Measurements from ENCODE around the gene CA10. TPM values are rescaled to one million over a fixed set of nuclear protein-coding genes. Genes with fewer than 3 reads are reported as not detected.

Gene CA10
- total RNA-seq, 1 donor: not detected

DNA sequence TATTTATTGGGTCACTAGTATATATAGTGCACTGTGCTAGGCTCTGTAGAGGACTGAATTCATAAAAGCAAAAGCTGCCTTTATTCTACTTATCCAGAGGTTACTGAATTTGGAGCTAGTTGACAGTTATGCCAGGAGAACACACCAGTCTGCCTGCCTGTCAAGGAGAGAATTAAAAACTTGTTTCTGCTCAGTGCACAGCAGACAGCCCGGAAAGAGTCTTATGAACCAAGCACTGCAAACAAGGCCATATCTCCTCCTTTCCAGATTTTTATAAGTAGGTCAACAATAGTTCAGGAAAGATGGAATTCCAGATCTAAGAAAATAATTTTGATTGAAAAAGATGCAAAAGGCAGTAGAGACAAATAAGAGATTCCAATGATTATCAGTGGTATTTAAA is 267.8 kb downstream of the CA10 start:
- DNase-seq (ENCODE audit: low read depth in 2 of 3, low spot score in 2 of 3): no peak

DNA sequence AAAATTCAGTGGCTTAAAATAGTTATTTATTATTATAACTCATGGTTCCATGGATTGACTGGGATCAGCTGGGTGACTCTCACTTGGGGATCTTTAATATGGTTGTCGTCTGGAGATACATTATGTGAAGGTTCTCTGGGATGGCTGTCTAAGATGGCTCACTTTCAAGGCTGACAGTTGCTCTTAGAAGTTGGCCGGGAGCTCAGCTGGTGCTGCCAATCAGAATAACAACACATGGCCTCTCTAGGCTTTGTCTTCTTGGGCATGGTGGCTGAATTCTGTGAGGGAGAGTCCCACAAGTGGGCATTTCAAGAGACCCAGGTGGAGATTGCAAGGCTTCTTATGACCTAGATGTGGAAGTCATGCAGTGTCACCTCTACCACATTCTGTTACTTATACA is 269.7 kb downstream of the CA10 start:
- no peak for DNase-seq (ENCODE audit: low read depth in 2 of 3, low spot score in 2 of 3)

DNA sequence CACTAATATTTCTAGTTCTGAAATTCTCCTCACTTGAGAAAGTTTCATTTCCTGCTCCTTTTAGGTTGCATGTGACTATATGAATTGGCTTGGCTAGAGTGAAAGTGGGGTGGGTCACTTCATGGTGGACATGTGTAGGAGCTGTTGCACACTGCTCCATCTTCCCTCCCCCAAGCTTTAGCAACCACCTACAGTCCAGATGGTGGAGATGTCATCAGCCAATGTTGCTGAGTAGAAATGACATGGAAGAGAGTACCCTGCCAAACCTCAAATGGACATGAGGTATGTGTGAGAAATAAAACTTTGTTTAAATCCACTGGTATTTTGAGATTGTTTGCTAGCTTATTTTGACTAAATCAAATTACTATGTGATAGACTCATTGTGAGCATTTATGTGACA is 281.5 kb downstream of the CA10 start:
- DNase-seq (ENCODE audit: low read depth in 2 of 3, low spot score in 2 of 3): no peak

DNA sequence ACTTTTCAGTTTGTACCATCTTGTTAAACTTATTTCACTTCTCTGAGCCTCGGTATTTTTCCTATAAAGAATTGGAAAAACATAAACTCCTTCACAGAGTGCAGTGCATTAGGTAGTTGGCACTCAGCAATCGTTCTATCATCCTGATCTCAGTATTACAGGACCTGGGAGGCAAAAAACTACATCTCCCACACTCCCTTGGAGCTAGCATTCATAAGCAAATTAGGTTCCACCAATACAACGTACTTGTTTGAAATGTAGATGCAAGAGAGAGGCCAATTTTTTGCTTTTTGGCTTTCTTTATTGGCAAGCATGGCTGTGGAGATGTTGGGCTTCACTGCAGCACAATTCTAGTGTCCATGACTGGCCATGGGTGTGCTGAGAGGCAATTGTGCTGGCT is 285.2 kb downstream of the CA10 start:
- no peak for DNase-seq (ENCODE audit: low read depth in 2 of 3, low spot score in 2 of 3)

DNA sequence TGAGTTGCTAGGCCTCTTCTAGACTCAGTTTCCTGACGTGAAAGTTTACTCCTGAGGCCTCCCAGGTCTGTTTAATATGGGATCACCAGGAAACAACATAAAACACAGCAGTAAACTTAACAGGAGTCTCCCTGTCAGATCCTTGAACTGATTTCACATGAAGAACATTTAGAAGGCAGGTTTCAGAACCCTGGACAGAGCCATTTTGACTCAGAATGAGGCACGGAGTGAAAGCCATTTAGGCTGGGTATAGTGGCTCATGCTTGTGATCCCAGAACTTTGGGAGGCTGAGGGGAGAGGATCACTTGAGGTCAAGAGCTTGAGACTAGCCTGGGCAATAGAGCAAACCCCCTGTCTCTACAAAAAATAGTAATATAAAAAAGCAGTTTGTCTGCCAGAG is 289.1 kb downstream of the CA10 start:
- DNase-seq (ENCODE audit: low read depth in 2 of 3, low spot score in 2 of 3): peak in 2 of 3 donors; percentile 0 to 29

DNA sequence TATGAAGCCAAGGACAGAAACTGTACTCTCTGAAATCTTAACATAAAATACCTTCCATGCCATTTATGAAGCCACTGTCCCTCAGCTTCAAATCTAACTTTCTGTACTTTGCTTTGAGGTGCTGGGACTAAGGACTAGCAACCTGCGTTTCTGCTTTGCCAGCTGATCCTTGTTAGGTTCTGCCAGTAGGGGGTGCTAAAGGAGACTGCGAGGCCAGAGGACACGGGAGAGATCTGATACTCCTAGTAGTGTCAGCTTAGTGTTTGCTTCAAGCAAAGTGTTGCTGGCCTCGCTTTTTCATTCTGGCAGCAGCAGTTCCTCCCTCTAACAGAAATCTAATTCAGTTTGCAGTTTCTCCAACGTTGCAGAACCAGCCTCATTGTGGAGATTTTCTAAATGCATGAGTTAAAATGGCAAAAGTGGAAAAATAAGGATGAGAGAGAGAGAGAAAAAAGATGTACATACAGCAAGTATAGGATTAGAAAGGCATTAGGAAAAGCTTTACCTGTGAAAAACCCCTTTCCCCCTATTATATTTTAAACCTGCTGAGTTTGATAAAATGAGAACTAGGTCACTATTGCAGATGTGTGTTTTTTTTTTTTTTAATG is 297.5 kb downstream of the CA10 start:
- DNase-seq (ENCODE audit: low read depth in 2 of 3, low spot score in 2 of 3): peak in 2 of 3 donors; percentile 2 to 6

DNA sequence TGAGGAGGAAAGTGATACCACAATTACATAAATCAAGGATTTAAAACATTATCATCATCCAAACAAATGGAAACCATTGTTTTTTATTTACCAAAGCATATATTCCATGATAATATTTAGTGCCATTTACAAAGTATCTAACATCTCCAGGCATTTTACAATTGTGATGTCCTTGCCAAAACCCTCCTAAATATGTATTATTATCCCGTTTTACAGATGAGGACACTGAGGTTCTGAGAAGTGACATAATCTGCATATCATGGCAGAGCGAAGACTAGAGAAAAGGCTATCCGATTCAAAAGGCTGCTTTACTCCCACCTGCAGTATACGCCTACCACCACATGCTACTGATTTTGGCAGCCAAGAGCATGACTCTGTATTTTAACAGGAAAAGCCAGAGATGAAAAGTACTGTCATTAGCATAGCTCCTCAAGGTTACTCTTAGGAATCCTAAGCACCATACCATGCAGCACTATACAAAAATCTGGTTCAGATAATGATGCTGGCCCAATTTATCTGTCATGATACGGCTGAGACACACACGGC is 301.4 kb downstream of the CA10 start:
- no peak for DNase-seq (ENCODE audit: low read depth in 2 of 3, low spot score in 2 of 3)

DNA sequence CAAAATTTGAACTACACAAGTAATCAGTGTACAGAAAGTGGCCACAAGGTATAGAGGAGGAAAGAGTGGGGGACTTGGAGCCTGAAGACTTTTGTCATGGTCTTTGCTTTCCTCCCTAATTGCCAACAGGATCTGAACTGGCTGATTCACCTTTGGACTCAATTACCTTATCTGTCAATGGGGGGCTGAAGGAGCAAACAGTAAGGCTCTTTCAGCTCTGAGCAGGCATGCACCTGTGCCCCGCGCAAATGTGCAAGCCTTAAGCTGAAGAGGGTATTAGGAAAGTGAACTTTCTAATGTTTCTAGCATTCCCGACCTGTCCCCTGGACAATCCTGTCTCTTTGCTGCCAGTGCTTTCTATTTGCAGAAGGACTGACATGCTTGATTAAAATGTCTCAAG is 302.7 kb downstream of the CA10 start:
- DNase-seq (ENCODE audit: low read depth in 2 of 3, low spot score in 2 of 3): no peak

DNA sequence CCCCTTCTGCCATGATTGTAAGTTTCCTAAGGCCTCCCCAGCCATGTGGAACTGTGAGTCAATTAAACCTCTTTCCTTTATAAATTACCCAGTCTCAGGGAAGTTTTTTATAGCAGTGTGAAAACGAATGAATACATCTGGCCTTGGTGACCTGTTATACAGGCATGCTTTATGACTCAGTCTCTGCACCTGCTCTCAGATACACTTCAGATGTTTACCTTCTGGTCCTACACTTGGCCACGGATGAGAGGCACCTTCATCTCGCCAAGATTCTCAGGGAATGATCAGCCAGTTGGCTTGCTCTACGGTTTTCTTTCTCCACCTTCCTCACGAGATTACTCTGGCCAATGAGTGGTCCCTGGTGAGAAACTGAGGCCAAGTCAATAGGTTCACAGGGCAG is 304.7 kb downstream of the CA10 start:
- DNase-seq (ENCODE audit: low read depth in 2 of 3, low spot score in 2 of 3): no peak

DNA sequence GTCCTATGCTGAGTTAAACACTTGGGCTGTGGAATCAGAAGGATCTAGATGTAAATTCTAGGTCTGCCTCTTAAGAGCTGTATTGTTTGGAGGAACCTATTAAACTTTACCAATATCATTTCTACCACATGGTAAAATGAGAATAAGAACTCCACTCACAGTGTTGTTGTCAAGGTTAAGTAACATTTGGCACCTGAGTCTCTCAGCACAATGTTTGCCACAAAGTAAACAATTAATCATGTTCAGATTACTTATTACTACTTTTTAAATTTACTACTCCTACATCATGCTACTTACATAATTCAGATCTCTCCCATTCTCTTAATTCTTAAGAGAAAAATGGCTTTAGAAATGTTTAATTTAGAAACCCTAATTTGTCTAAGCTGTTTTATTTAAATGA is 305.9 kb downstream of the CA10 start:
- no peak for DNase-seq (ENCODE audit: low read depth in 2 of 3, low spot score in 2 of 3)

DNA sequence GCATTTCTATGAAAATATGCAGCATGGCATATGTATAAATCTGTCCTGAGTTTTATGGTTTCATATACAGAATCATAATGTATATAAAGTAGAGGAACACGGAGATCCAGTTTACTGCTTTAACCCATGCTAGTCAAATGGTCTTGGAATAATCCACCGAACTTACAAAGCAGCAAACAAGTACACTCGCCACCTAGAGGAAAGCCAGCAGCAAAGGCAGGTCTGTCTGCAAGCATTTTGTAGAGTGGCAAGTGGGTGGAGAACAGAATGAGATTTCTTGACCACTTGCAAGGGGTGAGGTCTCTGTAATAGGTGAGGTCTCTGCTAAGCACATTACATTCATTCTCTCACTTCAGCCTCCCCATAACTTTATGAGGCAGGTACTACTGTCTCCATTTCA is 308.3 kb downstream of the CA10 start:
- DNase-seq (ENCODE audit: low read depth in 2 of 3, low spot score in 2 of 3): no peak

DNA sequence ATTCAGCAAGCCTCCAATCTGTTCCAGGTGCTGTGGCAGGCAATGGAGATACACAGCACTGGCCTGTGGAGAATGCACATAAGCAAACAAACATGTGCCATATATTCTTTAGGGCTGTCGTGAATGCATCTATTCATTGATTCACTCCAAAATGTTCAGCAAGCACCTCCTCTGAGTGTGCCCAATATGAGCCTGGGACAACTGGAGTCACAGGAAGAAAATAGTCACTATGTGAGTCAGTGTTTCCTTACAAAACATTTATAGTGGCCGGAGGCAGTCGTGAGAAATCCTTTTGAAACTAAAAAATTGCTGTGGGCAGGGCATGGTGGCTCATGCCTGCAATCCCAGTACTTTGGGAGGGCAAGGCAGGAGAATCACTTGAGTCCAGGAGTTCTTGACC is 310.1 kb downstream of the CA10 start:
- no peak for DNase-seq (ENCODE audit: low read depth in 2 of 3, low spot score in 2 of 3)

DNA sequence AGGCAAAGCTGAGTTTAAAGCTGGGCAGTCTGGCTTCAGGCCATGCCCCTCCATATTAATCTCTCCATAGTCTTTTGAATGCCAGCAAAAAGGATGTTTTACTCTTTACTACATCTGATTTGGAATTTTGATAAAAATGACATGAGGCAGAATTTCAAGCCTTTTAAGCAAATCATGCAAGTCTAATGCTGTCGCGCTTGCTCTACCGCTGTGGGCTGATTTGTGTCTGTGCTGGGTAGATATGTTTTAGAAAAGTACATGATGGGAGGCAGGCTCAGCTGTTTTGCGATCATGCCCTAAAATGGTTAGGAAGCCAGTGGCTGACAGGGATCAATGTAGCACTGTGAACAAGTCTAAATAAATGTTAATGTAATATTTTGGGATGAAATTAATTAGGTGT is 311.9 kb downstream of the CA10 start:
- no peak for DNase-seq (ENCODE audit: low read depth in 2 of 3, low spot score in 2 of 3)

DNA sequence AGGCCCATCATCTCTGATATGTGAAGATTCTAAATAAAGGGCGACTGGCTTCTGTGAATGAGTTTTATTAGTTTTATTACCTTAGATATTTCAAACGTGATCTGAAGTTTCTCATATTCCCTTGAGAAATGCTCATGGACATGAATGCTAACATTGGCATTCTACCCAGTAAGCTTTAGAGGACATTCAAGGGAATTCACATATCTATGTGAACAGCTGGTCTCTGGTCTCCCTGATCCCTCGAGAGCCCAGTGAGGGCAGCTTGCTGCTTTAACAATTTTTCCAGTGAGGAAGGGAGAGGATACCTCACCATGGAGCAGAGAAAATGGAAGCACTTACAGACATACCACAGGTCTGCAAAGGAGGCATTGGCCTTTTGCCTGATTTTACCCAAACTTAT is 312.7 kb downstream of the CA10 start:
- no peak for DNase-seq (ENCODE audit: low read depth in 2 of 3, low spot score in 2 of 3)

DNA sequence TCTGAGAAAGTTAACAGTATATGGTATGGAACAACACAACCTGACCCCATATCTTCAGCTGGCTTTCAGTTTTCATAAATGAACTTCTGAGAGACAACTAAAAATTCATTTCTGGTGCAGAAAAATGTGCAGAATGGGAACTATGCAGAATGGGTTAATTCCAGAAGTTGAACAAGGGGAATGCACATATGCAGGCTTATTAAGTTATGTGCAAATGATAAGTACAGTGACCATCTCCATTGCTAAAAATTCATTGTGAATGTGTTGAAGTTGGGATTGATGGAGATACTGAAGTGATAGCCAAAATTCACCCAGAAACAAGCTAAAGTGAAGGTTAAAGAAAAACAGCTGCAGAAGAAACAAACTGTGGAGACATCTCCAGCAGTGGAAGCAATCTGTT is 315.8 kb downstream of the CA10 start:
- no peak for DNase-seq (ENCODE audit: low read depth in 2 of 3, low spot score in 2 of 3)

DNA sequence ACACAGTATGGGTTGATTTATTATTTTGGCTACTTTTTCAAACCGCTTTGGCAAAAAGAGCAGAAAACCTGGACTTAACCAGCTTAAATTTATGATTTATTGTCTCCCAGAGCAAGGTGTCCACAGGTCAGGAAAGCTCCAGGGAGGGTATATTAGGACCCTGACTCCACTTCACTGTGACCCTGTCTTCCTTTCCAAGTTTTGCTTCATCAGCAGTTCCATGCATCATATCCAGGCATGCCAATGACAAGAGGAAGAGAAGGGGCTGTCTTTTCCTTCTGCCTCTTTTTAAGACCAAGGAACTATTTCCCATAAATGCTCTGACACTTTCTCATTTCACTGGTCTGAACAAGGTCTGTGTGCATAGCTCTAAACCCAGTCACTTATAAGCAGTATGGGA is 316.8 kb downstream of the CA10 start:
- DNase-seq (ENCODE audit: low read depth in 2 of 3, low spot score in 2 of 3): no peak

DNA sequence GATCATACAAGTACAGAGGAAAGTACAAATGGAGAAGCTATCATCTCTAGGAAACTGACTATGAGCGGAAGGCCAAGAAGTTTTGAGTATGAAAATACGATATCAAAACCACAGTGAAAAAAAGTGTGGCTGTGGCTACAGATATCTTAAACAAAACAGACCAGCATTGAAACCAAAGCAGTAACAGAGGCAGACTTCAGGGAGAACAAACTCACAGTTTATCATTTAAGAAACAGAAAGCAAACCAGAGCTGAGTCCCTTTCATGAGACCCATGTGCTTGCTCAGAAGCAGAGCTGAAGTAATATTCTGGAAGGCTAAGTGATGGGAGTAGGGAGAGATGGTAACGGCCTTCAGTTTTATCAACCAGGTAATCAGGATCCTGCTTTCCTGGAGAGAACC is 317.8 kb downstream of the CA10 start:
- DNase-seq (ENCODE audit: low read depth in 2 of 3, low spot score in 2 of 3): no peak

DNA sequence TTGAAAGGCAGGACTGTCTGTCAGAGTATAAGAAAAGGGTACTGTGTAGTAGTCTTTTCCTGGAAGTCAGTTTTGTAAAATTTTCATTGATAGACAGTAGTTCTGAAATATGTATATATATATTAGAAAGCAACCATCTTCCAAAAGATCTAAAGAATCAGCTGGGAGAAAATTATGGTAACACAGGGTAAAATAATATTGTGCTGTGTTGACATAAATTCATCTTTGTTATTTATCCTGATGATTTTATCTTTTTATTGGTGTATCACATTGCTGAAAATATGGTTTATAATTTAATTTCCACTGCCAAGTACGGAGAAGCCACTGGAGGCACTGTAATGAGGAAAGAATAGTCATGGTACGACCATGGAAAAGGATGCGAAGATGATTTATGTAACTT is 324.9 kb downstream of the CA10 start:
- DNase-seq (ENCODE audit: low read depth in 2 of 3, low spot score in 2 of 3): no peak

DNA sequence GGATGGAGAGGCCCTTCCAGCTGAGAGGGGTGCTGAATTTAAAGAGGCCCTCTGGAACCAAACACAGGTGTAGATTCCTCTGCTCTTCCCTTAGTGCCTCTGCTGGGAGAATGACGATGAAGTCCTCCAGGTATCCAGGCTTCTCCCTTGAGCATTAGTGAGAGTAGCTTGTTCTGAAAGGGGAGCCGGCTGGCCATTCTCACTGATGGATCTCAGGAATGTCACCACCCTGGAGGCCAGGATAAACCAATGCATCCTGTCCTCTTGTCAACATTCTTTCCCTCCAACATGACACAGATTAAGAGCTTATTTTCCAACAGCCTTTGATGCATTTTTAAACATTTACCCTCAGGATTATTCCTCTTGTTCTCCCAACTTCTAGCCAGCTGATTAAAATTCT is 325.5 kb downstream of the CA10 start:
- no peak for DNase-seq (ENCODE audit: low read depth in 2 of 3, low spot score in 2 of 3)

DNA sequence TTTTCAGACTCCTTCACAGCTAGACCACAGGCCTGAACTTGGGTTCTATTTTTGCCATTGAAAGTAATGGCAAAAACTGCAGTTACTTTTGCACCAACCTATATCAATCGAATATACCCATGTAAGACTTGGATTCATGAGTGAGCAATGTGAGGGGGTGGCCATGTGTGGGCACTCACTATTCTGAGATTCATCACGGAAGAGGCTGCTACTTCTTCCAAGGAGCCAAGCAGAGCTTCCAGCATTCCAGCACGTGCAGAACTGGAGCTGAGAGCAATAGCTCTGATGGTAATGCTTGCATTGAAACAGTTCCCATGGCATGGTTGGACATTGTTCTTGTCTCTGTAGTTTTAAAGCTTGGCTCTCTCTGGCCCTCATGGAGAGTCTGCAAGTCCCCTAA is 327.6 kb downstream of the CA10 start:
- DNase-seq (ENCODE audit: low read depth in 2 of 3, low spot score in 2 of 3): no peak

DNA sequence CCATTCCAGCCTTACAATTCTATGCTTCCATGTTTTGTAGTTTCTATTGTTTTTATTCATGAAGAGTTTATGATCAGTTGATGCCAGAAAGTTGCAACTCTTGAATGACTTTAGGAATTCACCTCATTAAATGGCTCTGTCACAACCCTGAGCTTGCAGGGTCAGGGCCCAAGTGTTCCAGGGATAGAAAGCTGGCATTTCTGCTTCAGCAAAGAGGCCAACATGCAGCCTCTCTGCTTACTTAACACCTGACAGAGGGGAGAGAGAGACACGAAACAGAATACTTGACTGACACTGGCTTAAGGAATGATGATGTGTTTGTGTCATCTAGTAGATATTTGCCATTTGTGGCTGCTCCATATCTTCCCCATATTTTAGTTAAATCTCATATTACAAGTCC is 328.1 kb downstream of the CA10 start:
- DNase-seq (ENCODE audit: low read depth in 2 of 3, low spot score in 2 of 3): no peak

DNA sequence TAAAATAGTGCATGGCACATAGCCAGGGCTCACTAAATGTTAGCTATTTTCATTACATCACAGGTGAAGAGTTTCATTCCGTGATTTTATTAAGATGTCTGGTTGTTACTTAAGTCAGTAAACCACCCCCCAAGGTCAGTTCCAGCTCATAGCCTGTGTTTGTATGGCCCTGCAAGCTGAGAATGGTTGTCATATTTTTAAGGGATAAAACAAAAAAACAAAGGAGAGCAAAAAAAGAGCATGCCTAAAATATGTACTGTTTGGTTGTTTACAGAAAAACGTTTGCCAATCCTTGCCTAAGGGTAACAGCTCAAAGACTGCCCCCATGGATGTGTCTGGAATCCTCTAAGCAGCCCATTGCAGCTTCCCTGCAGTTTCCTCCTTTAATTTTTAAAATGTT is 329.6 kb downstream of the CA10 start:
- DNase-seq (ENCODE audit: low read depth in 2 of 3, low spot score in 2 of 3): no peak

DNA sequence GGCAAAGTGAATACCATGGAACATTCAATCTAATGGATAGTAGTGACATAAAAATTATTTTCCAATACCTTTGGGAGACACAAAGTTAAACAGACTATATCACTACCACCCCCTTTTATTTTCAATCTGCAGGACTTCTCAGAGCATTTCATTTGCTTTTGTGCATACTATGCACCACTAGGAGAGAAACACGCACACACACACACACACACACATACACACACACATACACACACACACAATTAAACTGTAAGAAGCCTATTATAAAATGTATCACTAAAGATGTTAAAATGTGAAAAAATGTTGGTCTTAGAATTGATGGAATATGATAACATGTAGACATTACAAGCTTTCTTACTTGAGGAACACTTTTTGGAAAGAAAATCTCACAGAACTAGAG is 331.4 kb downstream of the CA10 start:
- DNase-seq (ENCODE audit: low read depth in 2 of 3, low spot score in 2 of 3): no peak
